Keratinocyte (primary cell): ENCODE measurements around the gene MICAL3.
"Not testable (repeated sequence)": the region's sequence is repeated elsewhere in the genome, so short reads cannot be mapped to it uniquely, and the experiment has no call there.

Experiments used
- EZH2 ChIP-seq: IDR thresholded peaks from one replicate; pipeline ENCODE4 v1.6.1; 2012; ENCODE audit warnings: inconsistent platforms, mild to moderate bottlenecking, low read length, moderate library complexity
- TF ChIP-seq, protein P1 (sequence below), 3 experiments: IDR thresholded peaks in 1 of 3; conservative IDR thresholded peaks in 1 of 3; optimal IDR thresholded peaks in 1 of 3; 2 replicates in 2 of 3; 3 replicates in 1 of 3; pipeline versions ENCODE3 to v1.5.1; 2011; ENCODE audit warnings: low read length in 3 of 3, mild to moderate bottlenecking in 3 of 3, moderate library complexity in 2 of 3, control low read depth in 1 of 3, inconsistent platforms in 1 of 3; ENCODE audit not compliant: insufficient read depth in 2 of 3; ENCODE audit errors: extremely low read depth in 1 of 3

GRCh38 chr22:18053216-18053946 lies 29.0 kb upstream of the MICAL3 start:
- TF ChIP-seq, protein P1, sequence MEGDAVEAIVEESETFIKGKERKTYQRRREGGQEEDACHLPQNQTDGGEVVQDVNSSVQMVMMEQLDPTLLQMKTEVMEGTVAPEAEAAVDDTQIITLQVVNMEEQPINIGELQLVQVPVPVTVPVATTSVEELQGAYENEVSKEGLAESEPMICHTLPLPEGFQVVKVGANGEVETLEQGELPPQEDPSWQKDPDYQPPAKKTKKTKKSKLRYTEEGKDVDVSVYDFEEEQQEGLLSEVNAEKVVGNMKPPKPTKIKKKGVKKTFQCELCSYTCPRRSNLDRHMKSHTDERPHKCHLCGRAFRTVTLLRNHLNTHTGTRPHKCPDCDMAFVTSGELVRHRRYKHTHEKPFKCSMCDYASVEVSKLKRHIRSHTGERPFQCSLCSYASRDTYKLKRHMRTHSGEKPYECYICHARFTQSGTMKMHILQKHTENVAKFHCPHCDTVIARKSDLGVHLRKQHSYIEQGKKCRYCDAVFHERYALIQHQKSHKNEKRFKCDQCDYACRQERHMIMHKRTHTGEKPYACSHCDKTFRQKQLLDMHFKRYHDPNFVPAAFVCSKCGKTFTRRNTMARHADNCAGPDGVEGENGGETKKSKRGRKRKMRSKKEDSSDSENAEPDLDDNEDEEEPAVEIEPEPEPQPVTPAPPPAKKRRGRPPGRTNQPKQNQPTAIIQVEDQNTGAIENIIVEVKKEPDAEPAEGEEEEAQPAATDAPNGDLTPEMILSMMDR (optimal IDR thresholded peaks at IDR 0.05 in 1 of 3, IDR thresholded peaks at IDR 0.05 in 1 of 3, conservative IDR thresholded peaks at IDR 0.05 in 1 of 3; ENCODE audit: extremely low read depth in 1 of 3, insufficient read depth in 2 of 3, low read length in 3 of 3) = not testable (repeated sequence)
- not testable (repeated sequence) for TF ChIP-seq EZH2
